ENCODE results near the gene SLC19A1. TPM values are rescaled to one million over a fixed set of nuclear protein-coding genes. Genes with fewer than 3 reads are reported as not detected.

The SLC19A1 gene
- total RNA-seq, 2 experiments from 2014 or later: 29.2 to 30.3 TPM

GRCh38 chr21:45465105-45465504 is 77.1 kb downstream of the SLC19A1 start:
- Mint-ChIP-seq H3K9me3 (peaks cover 12% of the 10 kb centered on the region), H3K27me3 (peaks cover 14% of the 10 kb centered on the region), H3K36me3 (peaks cover 3% of the 10 kb centered on the region), H3K4me1 (ENCODE audit: low read depth) (peaks cover 1% of the 10 kb centered on the region), H3K4me3 (no peak overlapping the region), H3K27ac (no peak overlapping the region)
- CTCF ChIA-PET: no interaction called here
- intact Hi-C loops (cut with micrococcal nuclease): no loop called here
- POLR2A ChIA-PET: no interaction called here
- DNase-seq: no peak

- Mint-ChIP-seq H3K36me3 (peaks cover 3% of the 10 kb centered on the region), H3K9me3 (peaks cover 12% of the 10 kb centered on the region), H3K4me1 (ENCODE audit: low read depth) (no peaks in the 10 kb centered on the region), H3K27me3 (peaks cover 14% of the 10 kb centered on the region), H3K27ac (no peak overlapping the region), H3K4me3 (no peak overlapping the region)
- DNase-seq: no peak
- ChIA-PET CTCF (interaction anchor here (1.3 kb wide), 1 partner anchor 14 kb away, joined by 6 read pairs; no protein-coding TSS in a partner anchor), POLR2A (no interaction called here)
- intact Hi-C loops (cut with micrococcal nuclease): no loop called here
Observed at GRCh38 chr21:45464309-45464708, 77.9 kb downstream of the SLC19A1 start.

GRCh38 chr21:45463871-45464270 is 78.4 kb downstream of the SLC19A1 start:
- peaks cover 12% of the 10 kb centered on the region for H3K9me3 Mint-ChIP-seq
- ChIA-PET CTCF (interaction anchor here (0.6 to 1.3 kb wide), 2 partner anchors 15 to 872 kb away, joined by 3 to 6 read pairs; no protein-coding TSS in a partner anchor), POLR2A (no interaction called here)
- H3K4me3 Mint-ChIP-seq: no peak overlapping the region
- intact Hi-C loops (cut with micrococcal nuclease): no loop called here
- peaks cover 3% of the 10 kb centered on the region for H3K36me3 Mint-ChIP-seq
- H3K27ac Mint-ChIP-seq: no peak overlapping the region
- peaks cover 14% of the 10 kb centered on the region for H3K27me3 Mint-ChIP-seq
- DNase-seq: no peak
- H3K4me1 Mint-ChIP-seq (ENCODE audit: low read depth): no peaks in the 10 kb centered on the region

- Mint-ChIP-seq H3K4me1 (ENCODE audit: low read depth) (no peaks in the 10 kb centered on the region), H3K9me3 (peaks cover 12% of the 10 kb centered on the region), H3K27ac (no peak overlapping the region), H3K27me3 (peaks cover 14% of the 10 kb centered on the region), H3K4me3 (no peak overlapping the region), H3K36me3 (peaks cover 3% of the 10 kb centered on the region)
- CTCF ChIA-PET: no interaction called here
- intact Hi-C loops (cut with micrococcal nuclease): no loop called here
- POLR2A ChIA-PET: no interaction called here
- no peak for DNase-seq
Observed at GRCh38 chr21:45461806-45462341, 80.4 kb downstream of the SLC19A1 start.

GRCh38 chr21:45461369-45461750 is 80.9 kb downstream of the SLC19A1 start:
- ChIA-PET POLR2A (no interaction called here), CTCF (no interaction called here)
- Mint-ChIP-seq H3K36me3 (peaks cover 3% of the 10 kb centered on the region), H3K9me3 (peaks cover 12% of the 10 kb centered on the region), H3K4me3 (no peak overlapping the region), H3K27me3 (peaks cover 14% of the 10 kb centered on the region), H3K4me1 (ENCODE audit: low read depth) (no peaks in the 10 kb centered on the region), H3K27ac (no peak overlapping the region)
- DNase-seq: no peak
- intact Hi-C loops (cut with micrococcal nuclease): no loop called here

GRCh38 chr21:45460611-45461368 is 81.5 kb downstream of the SLC19A1 start:
- Mint-ChIP-seq H3K27ac (no peak overlapping the region), H3K9me3 (peaks cover 12% of the 10 kb centered on the region), H3K27me3 (peaks cover 14% of the 10 kb centered on the region), H3K36me3 (peaks cover 3% of the 10 kb centered on the region), H3K4me1 (ENCODE audit: low read depth) (no peaks in the 10 kb centered on the region), H3K4me3 (no peak overlapping the region)
- CTCF ChIA-PET: interaction anchor here (0.5 kb wide), 1 partner anchor 24 kb away, joined by 3 read pairs; no protein-coding TSS in a partner anchor
- POLR2A ChIA-PET: no interaction called here
- intact Hi-C loops (cut with micrococcal nuclease): no loop called here
- no peak for DNase-seq

- no peaks in the 10 kb centered on the region for H3K4me1 Mint-ChIP-seq (ENCODE audit: low read depth)
- ChIA-PET POLR2A (no interaction called here), CTCF (no interaction called here)
- peaks cover 9% of the 10 kb centered on the region for H3K27me3 Mint-ChIP-seq
- peaks cover 12% of the 10 kb centered on the region for H3K9me3 Mint-ChIP-seq
- peaks cover 3% of the 10 kb centered on the region for H3K36me3 Mint-ChIP-seq
- intact Hi-C loops (cut with micrococcal nuclease): no loop called here
- no peak overlapping the region for H3K4me3 Mint-ChIP-seq
- no peak overlapping the region for H3K27ac Mint-ChIP-seq
- DNase-seq: no peak
Observed at GRCh38 chr21:45460011-45460565, 82.2 kb downstream of the SLC19A1 start.

GRCh38 chr21:45459171-45460010 is 82.8 kb downstream of the SLC19A1 start:
- CTCF ChIA-PET: no interaction called here
- POLR2A ChIA-PET: no interaction called here

GRCh38 chr21:45458281-45459170 is 83.7 kb downstream of the SLC19A1 start:
- no peak for DNase-seq
- Mint-ChIP-seq H3K27me3 (peaks cover 6% of the 10 kb centered on the region), H3K27ac (no peak overlapping the region), H3K4me3 (no peak overlapping the region), H3K4me1 (ENCODE audit: low read depth) (no peaks in the 10 kb centered on the region), H3K36me3 (peaks cover 3% of the 10 kb centered on the region), H3K9me3 (peaks cover 12% of the 10 kb centered on the region)
- intact Hi-C loops (cut with micrococcal nuclease): no loop called here
- ChIA-PET CTCF (no interaction called here), POLR2A (no interaction called here)

More at GRCh38 chr21:45459171-45460010, 82.8 kb downstream of the SLC19A1 start:
- H3K27ac Mint-ChIP-seq: no peak overlapping the region
- peaks cover 3% of the 10 kb centered on the region for H3K36me3 Mint-ChIP-seq
- H3K4me1 Mint-ChIP-seq (ENCODE audit: low read depth): no peaks in the 10 kb centered on the region
- no peak overlapping the region for H3K4me3 Mint-ChIP-seq
- H3K9me3 Mint-ChIP-seq: peaks cover 12% of the 10 kb centered on the region
- H3K27me3 Mint-ChIP-seq: peaks cover 6% of the 10 kb centered on the region
- DNase-seq: no peak
- intact Hi-C loops (cut with micrococcal nuclease): no loop called here

GRCh38 chr21:45457832-45458172 is 84.4 kb downstream of the SLC19A1 start:
- Mint-ChIP-seq H3K9me3 (peaks cover 17% of the 10 kb centered on the region), H3K36me3 (peaks cover 3% of the 10 kb centered on the region), H3K27me3 (peaks cover 6% of the 10 kb centered on the region), H3K4me3 (no peak overlapping the region), H3K27ac (no peak overlapping the region), H3K4me1 (ENCODE audit: low read depth) (no peaks in the 10 kb centered on the region)
- no peak for DNase-seq
- CTCF ChIA-PET: no interaction called here
- intact Hi-C loops (cut with micrococcal nuclease): no loop called here
- POLR2A ChIA-PET: no interaction called here

GRCh38 chr21:45457161-45457831 is 84.9 kb downstream of the SLC19A1 start:
- no peak for DNase-seq
- Mint-ChIP-seq H3K4me3 (no peak overlapping the region), H3K36me3 (peaks cover 3% of the 10 kb centered on the region), H3K27me3 (peaks cover 6% of the 10 kb centered on the region), H3K9me3 (peaks cover 16% of the 10 kb centered on the region), H3K4me1 (ENCODE audit: low read depth) (no peaks in the 10 kb centered on the region), H3K27ac (no peak overlapping the region)
- ChIA-PET POLR2A (no interaction called here), CTCF (interaction anchor here (0.7 kb wide), 1 partner anchor 17 kb away, joined by 3 read pairs; no protein-coding TSS in a partner anchor)
- intact Hi-C loops (cut with micrococcal nuclease): no loop called here

All from activated CD4-positive, alpha-beta memory T cell treated with anti-CD3 and anti-CD28 coated beads for 36 hours (primary cell).